Measurements from ENCODE around the gene GGCT. TPM values are rescaled to one million over a fixed set of nuclear protein-coding genes. Genes with fewer than 3 reads are reported as not detected.

GGCT gene
- total RNA-seq, 1 donor from 2014 or later: 17.4 TPM

- intact Hi-C loops (cut with DNase I): no loop called here
- DNase-seq: no peak
Observed at GRCh38 chr7:30468791-30469190, 35.8 kb downstream of the GGCT start.

DNA sequence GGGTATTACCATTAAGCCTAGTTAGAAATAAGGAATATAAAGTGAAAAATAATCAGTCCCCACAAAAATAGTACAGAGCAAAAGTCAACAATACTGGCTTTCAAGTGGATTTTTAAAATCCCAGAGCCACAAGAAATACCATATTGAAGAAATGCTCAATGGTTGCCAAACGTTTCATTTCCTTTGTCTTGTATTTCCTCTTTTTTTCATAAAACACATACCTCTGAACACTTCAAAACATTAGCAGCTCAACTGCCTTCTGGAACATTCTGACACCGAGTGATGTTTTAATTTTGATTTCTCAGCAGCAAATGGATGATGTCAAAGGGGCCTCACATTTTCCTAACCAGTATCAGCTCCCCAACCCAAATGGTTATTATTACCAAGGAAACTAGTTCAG lies 36.6 kb downstream of the GGCT start:
- DNase-seq (no peak), ATAC-seq (ENCODE audit: poor library complexity) (no peak)
- intact Hi-C loops (cut with DNase I): no loop called here

More at GRCh38 chr7:30468791-30469190, 35.8 kb downstream of the GGCT start:
- ATAC-seq (ENCODE audit: poor library complexity): no peak

DNA sequence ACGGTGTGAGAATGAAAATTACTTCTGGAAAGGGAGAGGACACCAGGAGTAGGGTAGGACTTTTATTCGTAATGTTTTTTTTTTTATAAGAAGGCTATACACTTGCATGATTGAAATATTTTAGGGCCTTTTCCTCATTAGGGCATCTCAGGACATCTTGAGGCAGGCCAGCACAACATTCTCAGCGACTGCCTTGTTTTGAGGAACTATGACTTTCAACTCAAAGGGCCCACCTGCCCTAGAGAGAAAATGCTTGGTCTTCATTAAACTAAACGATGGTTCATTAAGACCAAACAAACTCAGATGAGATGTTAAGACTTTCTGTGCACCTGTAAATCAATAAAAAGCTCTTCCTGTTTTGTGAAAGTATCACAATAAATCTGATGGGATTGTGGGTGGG lies 37.4 kb downstream of the GGCT start:
- DNase-seq (no peak), ATAC-seq (ENCODE audit: poor library complexity) (no peak)
- intact Hi-C loops (cut with DNase I): no loop called here

GRCh38 chr7:30466266-30466665 lies 38.4 kb downstream of the GGCT start:
- ATAC-seq (ENCODE audit: poor library complexity) (no peak), DNase-seq (no peak)

DNA sequence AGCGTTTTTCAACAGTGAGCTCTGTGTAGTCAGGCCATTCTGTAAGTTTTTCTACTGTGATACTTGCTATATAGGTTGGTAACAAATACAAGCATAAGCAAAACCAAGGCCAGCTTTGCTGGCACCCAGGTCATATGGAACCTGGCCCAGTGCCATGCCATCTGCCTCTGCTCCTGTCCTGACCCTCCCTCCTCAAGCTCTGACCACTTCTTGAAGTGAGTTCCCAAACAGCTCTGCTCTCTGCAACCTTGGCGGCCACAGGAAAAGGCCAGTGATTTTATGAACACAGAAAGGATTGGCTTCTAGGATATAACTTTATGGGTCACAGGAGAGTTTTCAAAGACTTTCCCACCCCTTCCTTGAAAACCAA lies 38.8 kb downstream of the GGCT start:
- intact Hi-C loops (cut with DNase I): no loop called here
- ATAC-seq (ENCODE audit: poor library complexity) (no peak), DNase-seq (no peak)

More at GRCh38 chr7:30466266-30466665, 38.4 kb downstream of the GGCT start:
- intact Hi-C loops (cut with DNase I): no loop called here

GRCh38 chr7:30465046-30465810 lies 39.4 kb downstream of the GGCT start:
- ATAC-seq (ENCODE audit: poor library complexity) (no peak), DNase-seq (no peak)
- intact Hi-C loops (cut with DNase I): no loop called here

- intact Hi-C loops (cut with DNase I): no loop called here
- DNase-seq (no peak), ATAC-seq (ENCODE audit: poor library complexity) (peak; percentile 46)
Observed at GRCh38 chr7:30464231-30464671, 40.4 kb downstream of the GGCT start.

GRCh38 chr7:30463405-30464145 lies 41.1 kb downstream of the GGCT start:
- DNase-seq (no peak), ATAC-seq (ENCODE audit: poor library complexity) (no peak)

GRCh38 chr7:30462179-30462578 lies 42.5 kb downstream of the GGCT start:
- intact Hi-C loops (cut with DNase I): no loop called here
- no peak for DNase-seq
- no peak for ATAC-seq (ENCODE audit: poor library complexity)

More at GRCh38 chr7:30463405-30464145, 41.1 kb downstream of the GGCT start:
- intact Hi-C loops (cut with DNase I): no loop called here

DNA sequence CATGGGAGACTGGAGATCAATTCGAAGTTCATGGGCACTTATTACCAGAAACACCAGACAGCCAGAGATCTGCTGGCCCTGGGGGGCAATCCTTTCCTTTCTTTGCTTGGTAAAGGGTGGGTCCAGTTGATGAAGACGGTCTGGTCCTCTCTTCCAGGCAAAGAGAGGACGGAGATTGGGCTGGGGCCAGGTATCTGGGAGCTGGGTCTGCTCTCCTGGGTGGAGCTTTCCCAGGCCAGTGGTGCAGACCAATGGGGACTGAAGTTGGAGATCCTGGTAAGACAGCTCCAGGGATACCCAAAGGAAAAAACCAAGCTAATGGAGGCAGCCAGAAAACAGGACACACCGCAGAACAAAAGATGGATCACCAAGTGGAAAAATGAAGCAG lies 44.4 kb downstream of the GGCT start:
- DNase-seq (no peak), ATAC-seq (ENCODE audit: poor library complexity) (no peak)
- intact Hi-C loops (cut with DNase I): no loop called here

GRCh38 chr7:30459591-30460245 lies 44.9 kb downstream of the GGCT start:
- DNase-seq (peak; percentile 72), ATAC-seq (ENCODE audit: poor library complexity) (peak; percentile 44)
- intact Hi-C loops (cut with DNase I): no loop called here

GRCh38 chr7:30458311-30458710 lies 46.3 kb downstream of the GGCT start:
- no peak for DNase-seq
- intact Hi-C loops (cut with DNase I): no loop called here
- ATAC-seq (ENCODE audit: poor library complexity): no peak

DNA sequence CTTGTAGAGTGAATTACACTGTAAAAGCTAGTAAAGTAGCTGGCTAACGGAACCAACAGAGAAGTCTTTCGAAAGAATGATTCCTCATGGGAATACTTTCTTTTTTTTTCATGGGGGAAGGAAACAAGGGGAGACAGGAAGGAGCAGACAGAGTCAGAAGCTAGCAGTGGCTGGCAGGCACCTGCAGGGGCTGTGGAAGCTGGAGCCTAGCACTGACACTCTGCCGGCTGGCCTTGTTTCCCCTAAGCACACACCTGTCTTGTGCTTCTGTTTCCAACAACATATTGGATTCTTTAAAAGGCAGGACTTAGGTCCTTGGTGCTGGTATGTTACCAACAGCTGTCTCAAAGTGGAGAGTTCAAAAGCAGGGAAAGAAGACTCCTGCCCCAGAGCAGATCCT lies 50.7 kb downstream of the GGCT start:
- peak; percentile 34 for ATAC-seq (ENCODE audit: poor library complexity)
- intact Hi-C loops (cut with DNase I): no loop called here
- no peak for DNase-seq

GRCh38 chr7:30453016-30453415 lies 51.6 kb downstream of the GGCT start:
- DNase-seq: no peak
- ATAC-seq (ENCODE audit: poor library complexity): no peak
- intact Hi-C loops (cut with DNase I): no loop called here

GRCh38 chr7:30452280-30452930 lies 52.2 kb downstream of the GGCT start:
- intact Hi-C loops (cut with DNase I): no loop called here
- ATAC-seq (ENCODE audit: poor library complexity): no peak

DNA sequence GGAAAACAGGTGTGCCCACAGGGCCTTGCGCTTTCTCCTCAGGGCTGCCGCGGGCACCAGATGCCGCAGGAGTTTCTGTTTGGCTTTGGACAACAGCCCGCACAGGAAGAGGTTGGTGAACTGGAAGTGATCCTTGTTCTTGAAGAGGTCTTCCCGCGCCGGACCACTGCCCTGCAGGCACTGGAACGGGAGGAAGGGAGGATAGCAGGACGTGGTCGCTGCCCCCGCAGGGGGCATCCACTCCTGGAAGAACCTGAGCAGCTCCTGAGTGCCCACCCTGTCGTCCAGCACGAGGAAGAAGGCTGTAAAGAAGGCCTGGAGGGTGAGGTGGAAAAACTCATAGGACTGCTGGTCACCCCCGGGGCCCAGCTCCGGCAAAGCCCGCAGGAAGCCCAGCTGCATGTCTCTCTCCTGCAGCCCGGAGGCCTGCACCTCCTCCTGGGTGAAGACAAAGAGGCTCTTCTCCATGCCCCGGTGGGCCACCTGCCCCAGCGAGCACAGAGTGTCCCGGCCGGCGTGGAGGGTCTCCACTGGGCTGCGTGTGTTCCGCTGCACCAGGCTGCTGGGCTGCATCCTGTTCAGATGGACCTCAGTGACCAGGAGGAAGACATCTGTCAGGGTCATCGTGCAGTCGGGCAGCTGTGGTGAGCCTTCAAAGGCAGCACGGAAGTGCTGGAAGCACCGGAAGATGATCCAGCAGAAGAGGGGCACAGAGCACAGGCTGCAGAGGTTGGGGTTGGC lies 52.9 kb downstream of the GGCT start:
- ATAC-seq (ENCODE audit: poor library complexity): no peak
- intact Hi-C loops (cut with DNase I): no loop called here

More at GRCh38 chr7:30452280-30452930, 52.2 kb downstream of the GGCT start:
- DNase-seq: no peak

GRCh38 chr7:30450983-30451497 lies 53.6 kb downstream of the GGCT start:
- ATAC-seq (ENCODE audit: poor library complexity): no peak
- intact Hi-C loops (cut with DNase I): no loop called here
- no peak for DNase-seq

More for the DNA sequence above, 52.9 kb downstream of the GGCT start:
- DNase-seq: no peak

DNA sequence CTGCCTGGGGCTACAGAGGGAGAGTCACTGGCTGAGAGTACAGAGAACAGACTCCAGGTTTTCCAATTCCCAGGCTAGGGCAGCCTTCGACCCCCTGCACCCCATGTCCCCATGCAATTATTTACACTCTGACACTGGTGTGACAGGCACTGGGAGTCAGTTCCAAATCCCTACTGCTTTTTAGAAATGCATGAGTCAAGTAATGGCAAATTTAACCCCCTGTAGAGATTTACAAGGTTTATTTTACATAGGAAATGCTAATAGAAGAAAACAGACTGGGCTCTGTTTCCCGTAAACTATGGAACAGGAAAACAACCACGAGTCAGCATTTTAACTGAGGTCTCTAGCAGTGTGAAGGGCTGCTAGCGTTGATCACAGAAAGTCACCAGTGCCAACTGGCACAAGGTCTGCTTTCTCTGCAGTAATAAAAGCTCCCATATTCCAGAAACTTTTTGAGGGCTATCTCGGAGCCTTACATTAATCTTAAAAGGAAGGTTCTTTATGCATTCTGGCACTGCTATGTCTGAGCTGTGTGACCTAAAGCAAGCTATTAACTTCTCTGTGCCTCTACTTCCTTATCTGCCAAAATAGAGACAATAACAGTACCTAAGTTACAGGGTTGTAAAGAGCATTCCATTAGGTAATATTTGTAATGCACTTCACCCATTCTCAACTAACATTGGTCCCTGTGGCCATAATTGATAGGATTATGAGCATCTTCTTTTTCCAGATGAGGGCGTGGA lies 54.2 kb downstream of the GGCT start:
- intact Hi-C loops (cut with DNase I): no loop called here
- DNase-seq (no peak), ATAC-seq (ENCODE audit: poor library complexity) (no peak)

Measured in Right ventricle myocardium superior (tissue), 1 donor.